Neural progenitor cell (in vitro differentiated cells): Measurements from ENCODE around the gene EMILIN2. TPM values are rescaled to one million over a fixed set of nuclear protein-coding genes. Genes with fewer than 3 reads are reported as not detected.

Experiments
- DNase-seq: peaks from one replicate; pipeline ENCODE4 v3.0.0-alpha.2; 2016; ENCODE audit warnings: low spot score
- H2AFZ ChIP-seq: fragments of 200-600 bp; sonication (generic); replicated peaks from 2 replicates; pipeline ENCODE4 v1.6.1; 2016; ENCODE audit warnings: antibody characterized with exemption
- H3F3A ChIP-seq: fragments of 200-600 bp; sonication (generic); 2 replicates; pipeline ENCODE4 v1.6.1; 2016; ENCODE audit warnings: antibody characterized with exemption, low read depth
- H3K27ac ChIP-seq: fragments of 200-600 bp; sonication (generic); 2 replicates; pipeline ENCODE4 v1.5.1; 2016; ENCODE audit warnings: mild to moderate bottlenecking
- H3K27me3 ChIP-seq: fragments of 200-600 bp; sonication (generic); 2 replicates; pipeline ENCODE4 v1.6.1; 2016; ENCODE audit warnings: mild to moderate bottlenecking, moderate library complexity
- H3K36me3 ChIP-seq: fragments of 200-600 bp; sonication (generic); 2 replicates; pipeline ENCODE4 v1.5.1; 2016
- H3K4me1 ChIP-seq: fragments of 200-600 bp; sonication (generic); 2 replicates; pipeline ENCODE4 v1.6.1; 2016; ENCODE audit warnings: mixed run types
- H3K4me2 ChIP-seq: fragments of 200-600 bp; sonication (generic); 2 replicates; pipeline ENCODE4 v1.6.1; 2016
- H3K4me3 ChIP-seq: fragments of 200-600 bp; sonication (generic); 2 replicates; pipeline ENCODE4 v1.5.1; 2016
- H3K79me2 ChIP-seq: fragments of 200-600 bp; sonication (generic); 2 replicates; pipeline ENCODE4 v1.6.1; 2016; ENCODE audit warnings: low read depth
- H3K9ac ChIP-seq: fragments of 200-600 bp; sonication (generic); 2 replicates; pipeline ENCODE4 v1.6.1; 2016
- H3K9me3 ChIP-seq: fragments of 200-600 bp; sonication (generic); 2 replicates; pipeline ENCODE4 v1.5.1; 2016; ENCODE audit warnings: low read depth
- H4K20me1 ChIP-seq: fragments of 200-600 bp; sonication (generic); 2 replicates; pipeline ENCODE4 v1.6.1; 2016; ENCODE audit warnings: low read depth
- H3K27ac Mint-ChIP-seq: 3 replicates; pipeline ENCODE4 v1.8.0; 2021; ENCODE audit warnings: mixed read lengths
- H3K27me3 Mint-ChIP-seq: 2 replicates; pipeline ENCODE4 v1.8.0; 2022; ENCODE audit warnings: low read depth, mild to moderate bottlenecking, inconsistent platforms, moderate library complexity, mixed read lengths; ENCODE audit not compliant: insufficient read depth
- H3K36me3 Mint-ChIP-seq: 3 replicates; pipeline ENCODE4 v1.8.0; 2021; ENCODE audit warnings: mixed read lengths
- H3K4me1 Mint-ChIP-seq: 3 replicates; pipeline ENCODE4 v1.8.0; 2021; ENCODE audit warnings: mixed read lengths
- H3K4me3 Mint-ChIP-seq: 3 replicates; pipeline ENCODE4 v1.8.0; 2021; ENCODE audit warnings: mild to moderate bottlenecking, moderate library complexity, mixed read lengths
- H3K9me3 Mint-ChIP-seq: 3 replicates; pipeline ENCODE4 v1.8.0; 2020; ENCODE audit warnings: mixed read lengths
- EZH2 ChIP-seq: fragments of 200-600 bp; sonication (generic); IDR thresholded peaks from 2 replicates; pipeline ENCODE4 v1.6.1; 2017; ENCODE audit warnings: antibody characterized with exemption, mild to moderate bottlenecking, moderate library complexity
- EZH2phosphoT487 ChIP-seq: fragments of 200-600 bp; sonication (generic); IDR thresholded peaks from 2 replicates; pipeline ENCODE4 v1.6.1; 2017; ENCODE audit warnings: antibody characterized with exemption
- total RNA-seq: library from RNA; depleted of rRNA; stranded (reverse); fragments of >200 nt; gene quantifications from 2 replicates; pipeline ENCODE4 v1.2.3, GENCODE V29; 2015; ENCODE audit warnings: low replicate concordance
- TF ChIP-seq, protein P1 (sequence below): fragments of 200-600 bp; sonication (generic); IDR thresholded peaks from 2 replicates; pipeline ENCODE4 v1.5.1; 2017; ENCODE audit warnings: antibody characterized with exemption, mild to moderate bottlenecking

The EMILIN2 gene
- total RNA-seq, 1 donor from 2014 or later: 2.2 TPM

DNA sequence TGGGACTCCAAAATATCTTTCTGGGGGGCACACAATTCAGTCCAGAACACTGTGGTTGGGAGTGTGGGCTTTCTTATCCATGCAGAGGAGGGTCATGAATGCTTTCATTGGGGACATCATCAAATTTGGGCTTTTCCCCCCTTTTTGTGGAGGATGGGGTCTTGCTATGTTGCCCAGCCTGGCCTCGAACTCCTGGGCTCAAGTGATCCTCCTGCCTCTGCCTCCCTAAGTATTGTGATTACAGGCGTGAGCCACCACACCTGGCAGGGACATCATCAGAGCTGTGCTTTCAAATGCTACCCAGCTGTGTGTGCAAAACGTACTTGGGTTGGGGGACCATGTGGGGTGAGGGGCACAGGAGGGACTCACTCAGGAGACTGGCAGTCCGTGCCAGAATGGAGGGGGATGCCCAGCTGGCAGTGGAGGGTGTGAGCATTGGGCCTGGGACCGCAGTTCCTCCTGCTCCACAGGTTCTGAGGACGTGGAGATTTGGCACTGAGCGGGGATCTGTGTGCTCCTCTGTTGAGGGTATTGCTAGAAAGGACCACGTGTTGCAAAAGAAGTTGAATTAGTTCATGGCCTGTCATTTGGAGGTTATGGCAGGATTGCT is 24.4 kb downstream of the EMILIN2 start:
- Mint-ChIP-seq H3K4me1 (no peaks in the 10 kb centered on the region), H3K4me3 (no peak overlapping the region), H3K27ac (no peak overlapping the region), H3K27me3 (peaks cover 8% of the 10 kb centered on the region), H3K36me3 (peaks cover 2% of the 10 kb centered on the region), H3K9me3 (peaks cover 11% of the 10 kb centered on the region)
- TF ChIP-seq, protein P1, sequence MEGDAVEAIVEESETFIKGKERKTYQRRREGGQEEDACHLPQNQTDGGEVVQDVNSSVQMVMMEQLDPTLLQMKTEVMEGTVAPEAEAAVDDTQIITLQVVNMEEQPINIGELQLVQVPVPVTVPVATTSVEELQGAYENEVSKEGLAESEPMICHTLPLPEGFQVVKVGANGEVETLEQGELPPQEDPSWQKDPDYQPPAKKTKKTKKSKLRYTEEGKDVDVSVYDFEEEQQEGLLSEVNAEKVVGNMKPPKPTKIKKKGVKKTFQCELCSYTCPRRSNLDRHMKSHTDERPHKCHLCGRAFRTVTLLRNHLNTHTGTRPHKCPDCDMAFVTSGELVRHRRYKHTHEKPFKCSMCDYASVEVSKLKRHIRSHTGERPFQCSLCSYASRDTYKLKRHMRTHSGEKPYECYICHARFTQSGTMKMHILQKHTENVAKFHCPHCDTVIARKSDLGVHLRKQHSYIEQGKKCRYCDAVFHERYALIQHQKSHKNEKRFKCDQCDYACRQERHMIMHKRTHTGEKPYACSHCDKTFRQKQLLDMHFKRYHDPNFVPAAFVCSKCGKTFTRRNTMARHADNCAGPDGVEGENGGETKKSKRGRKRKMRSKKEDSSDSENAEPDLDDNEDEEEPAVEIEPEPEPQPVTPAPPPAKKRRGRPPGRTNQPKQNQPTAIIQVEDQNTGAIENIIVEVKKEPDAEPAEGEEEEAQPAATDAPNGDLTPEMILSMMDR: no peak
- TF ChIP-seq EZH2 (no peak), EZH2phosphoT487 (no peak)
- no peaks in the 10 kb centered on the region for H3K79me2 ChIP-seq
- H3K4me2 ChIP-seq: no peak overlapping the region
- no peaks in the 10 kb centered on the region for H3K36me3 ChIP-seq
- H3F3A ChIP-seq: no peaks in the 10 kb centered on the region
- no peaks in the 10 kb centered on the region for H4K20me1 ChIP-seq
- no peak overlapping the region for H3K27ac ChIP-seq
- no peaks in the 10 kb centered on the region for H3K27me3 ChIP-seq
- H3K4me3 ChIP-seq: no peak overlapping the region
- peaks cover 7% of the 10 kb centered on the region for H3K9me3 ChIP-seq
- no peak for DNase-seq
- H3K4me1 ChIP-seq: no peaks in the 10 kb centered on the region
- no peak overlapping the region for H2AFZ ChIP-seq
- H3K9ac ChIP-seq: no peak overlapping the region

DNA sequence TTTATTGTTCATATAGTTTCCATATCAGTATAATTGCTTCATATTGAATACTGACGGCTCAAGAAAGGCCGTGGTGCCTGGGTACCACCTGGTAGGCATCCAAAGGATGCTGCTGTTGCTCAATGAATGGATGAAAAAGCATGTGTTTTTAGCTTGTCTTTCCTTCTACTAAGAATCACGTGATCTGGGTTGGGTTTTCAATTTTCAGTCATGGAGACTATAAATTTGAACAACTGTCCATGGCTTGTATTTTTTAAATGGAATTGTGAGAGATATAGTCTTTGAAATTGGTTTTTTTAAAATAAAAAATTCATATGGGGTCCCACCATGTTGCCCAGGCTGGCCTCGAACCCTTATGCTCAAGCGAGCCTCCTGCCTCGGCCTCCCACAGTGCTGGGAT is 25.3 kb downstream of the EMILIN2 start:
- H4K20me1 ChIP-seq: no peaks in the 10 kb centered on the region
- no peak overlapping the region for H3K27ac Mint-ChIP-seq
- TF ChIP-seq EZH2 (no peak), EZH2phosphoT487 (no peak)
- TF ChIP-seq, protein P1: no peak
- no peak overlapping the region for H3K4me2 ChIP-seq
- no peak overlapping the region for H3K4me3 ChIP-seq
- no peaks in the 10 kb centered on the region for H3K9me3 ChIP-seq
- H2AFZ ChIP-seq: no peak overlapping the region
- H3K9me3 Mint-ChIP-seq: peaks cover 3% of the 10 kb centered on the region
- peaks cover 6% of the 10 kb centered on the region for H3K27me3 Mint-ChIP-seq
- no peak overlapping the region for H3K27ac ChIP-seq
- H3K4me3 Mint-ChIP-seq: no peak overlapping the region
- no peak for DNase-seq
- H3K36me3 ChIP-seq: no peaks in the 10 kb centered on the region
- peaks cover 4% of the 10 kb centered on the region for H3K4me1 Mint-ChIP-seq
- no peaks in the 10 kb centered on the region for H3K27me3 ChIP-seq
- H3K4me1 ChIP-seq: no peaks in the 10 kb centered on the region
- no peaks in the 10 kb centered on the region for H3K36me3 Mint-ChIP-seq
- no peak overlapping the region for H3K9ac ChIP-seq
- H3F3A ChIP-seq: no peaks in the 10 kb centered on the region
- no peaks in the 10 kb centered on the region for H3K79me2 ChIP-seq

DNA sequence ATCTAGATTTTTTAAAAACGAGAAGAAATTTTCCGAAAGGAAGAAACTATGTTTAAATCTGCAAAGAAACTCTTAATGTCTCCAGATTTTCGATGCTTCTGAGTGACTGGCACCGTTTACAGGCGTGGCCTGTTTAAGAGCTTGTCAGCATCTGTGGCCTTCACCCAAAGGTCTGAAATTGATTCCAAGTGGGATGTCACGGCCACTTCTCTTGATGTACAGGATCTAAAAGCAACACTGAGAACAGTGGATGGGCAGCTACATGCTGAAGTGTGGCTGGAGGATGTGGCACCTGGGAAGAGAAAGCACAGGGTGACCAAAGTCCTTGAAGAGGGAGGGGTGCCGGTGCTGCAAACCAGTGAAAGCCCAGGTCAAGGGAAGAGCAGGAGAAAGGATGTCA is 28.0 kb downstream of the EMILIN2 start:
- no peaks in the 10 kb centered on the region for H4K20me1 ChIP-seq
- TF ChIP-seq, protein P1: no peak
- TF ChIP-seq EZH2phosphoT487: no peak
- TF ChIP-seq EZH2: no peak
- H3K4me3 ChIP-seq: no peak overlapping the region
- Mint-ChIP-seq H3K4me3 (no peak overlapping the region), H3K27ac (no peak overlapping the region), H3K36me3 (no peaks in the 10 kb centered on the region), H3K4me1 (peaks cover 10% of the 10 kb centered on the region), H3K27me3 (peaks cover 9% of the 10 kb centered on the region), H3K9me3 (peaks cover 6% of the 10 kb centered on the region)
- DNase-seq: no peak
- no peaks in the 10 kb centered on the region for H3F3A ChIP-seq
- no peak overlapping the region for H3K9ac ChIP-seq
- H3K27me3 ChIP-seq: no peaks in the 10 kb centered on the region
- H3K9me3 ChIP-seq: no peaks in the 10 kb centered on the region
- no peak overlapping the region for H3K27ac ChIP-seq
- no peaks in the 10 kb centered on the region for H3K4me1 ChIP-seq
- H3K4me2 ChIP-seq: no peak overlapping the region
- H3K79me2 ChIP-seq: no peaks in the 10 kb centered on the region
- H2AFZ ChIP-seq: no peak overlapping the region
- H3K36me3 ChIP-seq: no peaks in the 10 kb centered on the region
